HG02623 (cell line): ENCODE measurements around the gene ZNF660.

ENCODE experiments used
- ATAC-seq: cut with Tn5 transposase; IDR thresholded peaks from one replicate; pipeline ENCODE4 v1.9.1; 2021; ENCODE audit warnings: moderate library complexity; ENCODE audit not compliant: unreplicated experiment

The ZNF660 gene

DNA sequence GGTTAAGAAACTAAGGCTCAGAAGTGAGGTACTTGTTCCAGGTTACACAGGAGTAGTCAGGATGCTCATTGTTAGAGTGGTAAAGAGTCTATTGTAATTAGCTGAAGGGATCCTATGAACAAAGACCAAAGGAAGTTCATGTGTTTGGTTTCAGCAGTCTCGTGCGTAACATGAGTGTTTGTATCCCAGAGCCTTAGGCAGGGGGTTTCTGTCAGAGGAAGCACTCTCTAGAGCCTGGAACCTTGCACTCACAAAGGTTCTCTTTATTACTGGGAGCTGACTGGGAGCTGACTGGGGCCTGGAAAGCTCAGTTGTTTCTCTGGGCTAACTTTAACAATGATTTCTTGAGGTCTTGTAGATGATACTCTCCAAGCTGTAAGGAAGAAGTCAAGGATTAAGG is 44.0 kb downstream of the ZNF660 start:
- no peak for ATAC-seq

- ATAC-seq, result no peak
These were observed 47.4 kb downstream of the ZNF660 start for GRCh38 chr3:44632193-44632592.

DNA sequence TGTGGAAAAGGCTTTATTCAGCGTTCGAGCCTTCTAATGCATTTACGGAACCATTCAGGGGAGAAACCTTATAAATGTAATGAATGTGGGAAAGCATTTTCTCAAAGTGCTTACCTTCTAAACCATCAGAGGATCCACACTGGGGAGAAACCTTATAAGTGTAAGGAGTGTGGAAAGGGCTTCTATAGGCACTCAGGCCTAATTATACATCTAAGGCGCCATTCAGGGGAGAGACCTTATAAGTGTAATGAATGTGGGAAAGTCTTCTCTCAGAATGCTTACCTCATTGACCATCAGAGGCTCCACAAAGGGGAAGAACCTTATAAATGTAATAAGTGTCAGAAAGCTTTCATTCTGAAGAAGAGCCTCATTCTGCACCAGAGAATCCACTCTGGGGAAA is 57.6 kb downstream of the ZNF660 start:
- ATAC-seq, result no peak

GRCh38 chr3:44643024-44643423 is 58.3 kb downstream of the ZNF660 start:
- no peak for ATAC-seq

GRCh38 chr3:44647771-44648170 is 63.0 kb downstream of the ZNF660 start:
- no peak for ATAC-seq

GRCh38 chr3:44648564-44649229 is 63.9 kb downstream of the ZNF660 start, which contains the start of gene ZNF35:
TSS of gene ZNF35 (plus strand) at chr3:44648732. CDS start at chr3:44651068, 2,336 bp downstream.
- peak; percentile 96 for ATAC-seq
